MCF 10A (cell line): ENCODE measurements around the gene GRM8. TPM values are rescaled to one million over a fixed set of nuclear protein-coding genes. Genes with fewer than 3 reads are reported as not detected.
A peak's percentile ranks its signal among the peaks of the same experiment; 100 is the strongest.

Experiments
- BruUV-seq: library from RNA; stranded (reverse); fragments of 400-500 nt; replicated peaks from 2 replicates; lab custom pipeline; 2021; lab: Mats Ljungman, UMichigan
- CTCF ChIA-PET: fragments of 300-600 bp; sonication (Branson Sonifier 250); formaldehyde crosslinking; extraction: SDS; loops from one replicate; lab custom pipeline; 2021; ENCODE audit warnings: antibody characterized with exemption, inconsistent platforms; lab: Yijun Ruan, JAX
- POLR2A ChIA-PET: fragments of 300-600, 350-650 bp; sonication (Branson Sonifier 250); formaldehyde crosslinking; extraction: SDS; loops from one replicate; lab custom pipeline; 2020; ENCODE audit warnings: antibody characterized with exemption, inconsistent platforms; lab: Yijun Ruan, JAX
- DNase-seq: peaks from one replicate; pipeline ENCODE4 v3.0.0-alpha.2; 2018; ENCODE audit not compliant: unreplicated experiment
- H3K27ac Mint-ChIP-seq: one replicate; pipeline ENCODE4 v1.8.0; 2022; ENCODE audit warnings: mild to moderate bottlenecking, low read depth, mixed read lengths; ENCODE audit not compliant: unreplicated experiment
- H3K27me3 Mint-ChIP-seq: one replicate; pipeline ENCODE4 v1.8.0; 2022; ENCODE audit warnings: mixed read lengths; ENCODE audit not compliant: insufficient read depth, unreplicated experiment
- H3K36me3 Mint-ChIP-seq: one replicate; pipeline ENCODE4 v1.8.0; 2022; ENCODE audit warnings: mild to moderate bottlenecking, moderate library complexity, mixed read lengths; ENCODE audit not compliant: insufficient read depth, unreplicated experiment
- H3K4me1 Mint-ChIP-seq: one replicate; pipeline ENCODE4 v1.8.0; 2022; ENCODE audit warnings: mixed read lengths; ENCODE audit not compliant: insufficient read depth, unreplicated experiment
- H3K4me3 Mint-ChIP-seq: one replicate; pipeline ENCODE4 v1.8.0; 2022; ENCODE audit warnings: mild to moderate bottlenecking, moderate library complexity, mixed read lengths; ENCODE audit not compliant: unreplicated experiment
- H3K9me3 Mint-ChIP-seq: one replicate; pipeline ENCODE4 v1.8.0; 2022; ENCODE audit warnings: mixed read lengths; ENCODE audit not compliant: unreplicated experiment
- intact Hi-C: fragments of 100-400 bp; cut with micrococcal nuclease; formaldehyde crosslinking; loops from 2 replicates; pipeline ENCODE4 v1.14.1; 2022
- total RNA-seq: library from RNA; stranded (reverse); gene quantifications from 2 replicates; pipeline ENCODE4 v1.2.3, GENCODE V29; 2022
- TF ChIP-seq, protein P1 (sequence below): fragments of 200-600 bp; IDR thresholded peaks from one replicate; pipeline ENCODE4 v1.8.0; 2022; ENCODE audit warnings: antibody characterized with exemption, mild to moderate bottlenecking; ENCODE audit not compliant: unreplicated experiment

The GRM8 gene
- total RNA-seq, 1 experiment from 2014 or later = not detected

DNA sequence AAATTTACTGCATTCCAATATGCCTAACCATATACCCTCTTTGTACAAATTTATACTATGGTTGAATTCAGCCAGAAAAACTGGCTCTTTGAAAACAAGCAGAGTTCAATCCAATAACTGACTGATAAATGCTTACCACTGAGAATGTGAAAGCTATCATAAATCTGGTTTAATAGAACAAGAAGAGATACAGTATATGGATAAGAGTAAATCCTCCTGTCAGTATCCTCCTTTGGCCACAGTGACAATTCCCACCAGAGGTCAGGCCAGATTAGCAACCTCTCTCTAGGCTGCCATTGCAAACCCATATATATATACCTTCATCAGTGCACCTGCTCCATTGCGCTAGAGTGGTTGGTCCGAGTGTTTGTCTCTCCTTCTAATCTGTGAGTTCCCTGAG is 647.2 kb downstream of the GRM8 start:
- intact Hi-C loops = no loop called here
- H3K9me3 Mint-ChIP-seq = no peaks in the 10 kb centered on the region
- H3K27me3 Mint-ChIP-seq = no peaks in the 10 kb centered on the region
- BruUV-seq = no TSS peak
- CTCF ChIA-PET = no interaction called here
- H3K36me3 Mint-ChIP-seq = no peaks in the 10 kb centered on the region
- no peak overlapping the region for H3K4me3 Mint-ChIP-seq
- POLR2A ChIA-PET = no interaction called here
- DNase-seq = no peak
- TF ChIP-seq, protein P1, sequence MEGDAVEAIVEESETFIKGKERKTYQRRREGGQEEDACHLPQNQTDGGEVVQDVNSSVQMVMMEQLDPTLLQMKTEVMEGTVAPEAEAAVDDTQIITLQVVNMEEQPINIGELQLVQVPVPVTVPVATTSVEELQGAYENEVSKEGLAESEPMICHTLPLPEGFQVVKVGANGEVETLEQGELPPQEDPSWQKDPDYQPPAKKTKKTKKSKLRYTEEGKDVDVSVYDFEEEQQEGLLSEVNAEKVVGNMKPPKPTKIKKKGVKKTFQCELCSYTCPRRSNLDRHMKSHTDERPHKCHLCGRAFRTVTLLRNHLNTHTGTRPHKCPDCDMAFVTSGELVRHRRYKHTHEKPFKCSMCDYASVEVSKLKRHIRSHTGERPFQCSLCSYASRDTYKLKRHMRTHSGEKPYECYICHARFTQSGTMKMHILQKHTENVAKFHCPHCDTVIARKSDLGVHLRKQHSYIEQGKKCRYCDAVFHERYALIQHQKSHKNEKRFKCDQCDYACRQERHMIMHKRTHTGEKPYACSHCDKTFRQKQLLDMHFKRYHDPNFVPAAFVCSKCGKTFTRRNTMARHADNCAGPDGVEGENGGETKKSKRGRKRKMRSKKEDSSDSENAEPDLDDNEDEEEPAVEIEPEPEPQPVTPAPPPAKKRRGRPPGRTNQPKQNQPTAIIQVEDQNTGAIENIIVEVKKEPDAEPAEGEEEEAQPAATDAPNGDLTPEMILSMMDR = no peak
- no peak overlapping the region for H3K27ac Mint-ChIP-seq
- H3K4me1 Mint-ChIP-seq = no peaks in the 10 kb centered on the region

DNA sequence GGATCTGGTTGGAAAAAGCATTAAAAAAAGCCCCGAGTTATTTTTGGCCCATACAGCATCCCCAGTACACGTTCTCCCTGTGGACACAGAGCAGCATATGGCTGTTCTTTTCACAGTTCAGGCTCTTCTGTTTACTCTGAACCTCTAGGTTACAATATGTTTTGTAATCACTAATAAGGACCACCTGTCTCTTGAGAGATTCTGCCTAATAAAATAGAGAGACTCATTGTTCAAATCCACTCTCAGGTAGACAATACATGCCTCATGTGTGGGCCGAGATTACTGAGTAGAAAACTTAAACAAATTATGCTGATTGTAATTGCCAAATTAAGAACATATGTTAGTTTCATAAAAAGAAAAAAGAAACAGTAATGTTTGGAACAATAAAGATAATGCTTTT is 647.7 kb downstream of the GRM8 start:
- Mint-ChIP-seq H3K4me1 (no peaks in the 10 kb centered on the region), H3K27me3 (no peaks in the 10 kb centered on the region), H3K9me3 (no peaks in the 10 kb centered on the region), H3K4me3 (no peak overlapping the region), H3K27ac (no peak overlapping the region), H3K36me3 (no peaks in the 10 kb centered on the region)
- CTCF ChIA-PET = no interaction called here
- intact Hi-C loops = no loop called here
- TF ChIP-seq, protein P1 = no peak
- no TSS peak for BruUV-seq
- POLR2A ChIA-PET = no interaction called here
- no peak for DNase-seq

DNA sequence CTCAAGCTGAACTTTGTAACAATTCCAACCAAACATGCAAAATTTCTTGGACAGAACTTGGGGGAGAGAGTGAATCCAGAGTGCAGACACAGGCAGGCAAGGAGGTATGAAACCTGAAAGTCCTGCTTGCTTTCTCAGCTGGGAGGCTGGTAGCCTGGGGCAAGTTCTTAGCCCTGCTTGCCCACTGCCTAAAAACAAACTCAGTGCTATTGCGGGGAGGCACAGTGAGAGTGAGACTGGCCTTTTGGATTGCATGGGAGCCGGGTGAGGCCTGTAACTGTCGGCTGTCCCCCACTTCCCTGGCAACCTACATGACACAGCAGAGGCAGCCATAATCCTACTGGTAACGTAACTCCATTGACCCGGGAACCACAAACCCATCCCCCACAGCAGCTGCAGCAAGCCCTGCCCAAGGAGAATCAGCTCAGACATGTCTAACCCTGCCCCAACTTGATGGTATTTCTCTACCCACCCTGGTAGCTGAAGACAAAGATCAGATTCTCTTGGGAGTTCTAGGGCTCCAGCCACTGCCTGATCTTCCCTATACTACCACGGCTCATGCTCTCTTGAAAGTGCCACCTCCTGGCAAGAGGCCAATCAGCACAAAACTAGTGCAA is 663.6 kb downstream of the GRM8 start:
- no TSS peak for BruUV-seq
- POLR2A ChIA-PET = interaction anchor here (0.7 to 1.4 kb wide), 2 partner anchors 15 to 54 kb away, joined by 3 to 5 read pairs; no protein-coding TSS in a partner anchor
- intact Hi-C loops = no loop called here
- Mint-ChIP-seq H3K36me3 (no peaks in the 10 kb centered on the region), H3K27ac (peak overlapping the region; percentile 86), H3K9me3 (peaks cover 9% of the 10 kb centered on the region), H3K4me3 (no peak overlapping the region), H3K27me3 (no peaks in the 10 kb centered on the region), H3K4me1 (peaks cover 16% of the 10 kb centered on the region)
- DNase-seq = peak; percentile 78
- CTCF ChIA-PET = no interaction called here
- TF ChIP-seq, protein P1 = no peak

DNA sequence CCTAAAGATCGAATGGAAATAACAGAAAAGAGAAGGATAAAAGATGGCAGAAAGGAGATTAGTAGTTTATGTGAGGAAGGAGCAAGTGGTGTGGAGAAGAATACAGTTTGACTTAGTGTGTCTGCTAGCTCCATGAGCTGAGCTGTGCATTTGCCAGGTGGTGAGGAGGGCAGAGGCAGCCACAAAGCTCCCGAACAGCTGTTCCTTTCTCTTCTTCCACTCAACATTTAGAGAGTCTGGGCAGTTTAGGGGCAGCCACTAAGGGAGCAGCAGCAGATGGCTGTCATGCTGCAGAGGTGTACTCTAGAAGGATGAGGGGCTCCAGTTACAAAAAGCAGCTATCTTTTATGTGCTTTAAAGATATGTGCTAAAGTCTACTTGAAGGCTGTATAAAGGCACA is 674.4 kb downstream of the GRM8 start:
- no peak overlapping the region for H3K4me3 Mint-ChIP-seq
- POLR2A ChIA-PET = no interaction called here
- CTCF ChIA-PET = interaction anchor here (0.6 kb wide), 1 partner anchor 272 kb away, joined by 3 read pairs; no protein-coding TSS in a partner anchor
- BruUV-seq = no TSS peak
- no peaks in the 10 kb centered on the region for H3K9me3 Mint-ChIP-seq
- H3K4me1 Mint-ChIP-seq = peaks cover 13% of the 10 kb centered on the region
- no peak for DNase-seq
- H3K27ac Mint-ChIP-seq = no peak overlapping the region
- intact Hi-C loops = no loop called here
- H3K36me3 Mint-ChIP-seq = no peaks in the 10 kb centered on the region
- TF ChIP-seq, protein P1 = no peak
- no peaks in the 10 kb centered on the region for H3K27me3 Mint-ChIP-seq
